ENCODE data around the gene SLC6A9.

Gene SLC6A9

GRCh38 chr1:44025816-44026215 lies 5.4 kb downstream of the SLC6A9 start:
- no peak for DNase-seq

DNA sequence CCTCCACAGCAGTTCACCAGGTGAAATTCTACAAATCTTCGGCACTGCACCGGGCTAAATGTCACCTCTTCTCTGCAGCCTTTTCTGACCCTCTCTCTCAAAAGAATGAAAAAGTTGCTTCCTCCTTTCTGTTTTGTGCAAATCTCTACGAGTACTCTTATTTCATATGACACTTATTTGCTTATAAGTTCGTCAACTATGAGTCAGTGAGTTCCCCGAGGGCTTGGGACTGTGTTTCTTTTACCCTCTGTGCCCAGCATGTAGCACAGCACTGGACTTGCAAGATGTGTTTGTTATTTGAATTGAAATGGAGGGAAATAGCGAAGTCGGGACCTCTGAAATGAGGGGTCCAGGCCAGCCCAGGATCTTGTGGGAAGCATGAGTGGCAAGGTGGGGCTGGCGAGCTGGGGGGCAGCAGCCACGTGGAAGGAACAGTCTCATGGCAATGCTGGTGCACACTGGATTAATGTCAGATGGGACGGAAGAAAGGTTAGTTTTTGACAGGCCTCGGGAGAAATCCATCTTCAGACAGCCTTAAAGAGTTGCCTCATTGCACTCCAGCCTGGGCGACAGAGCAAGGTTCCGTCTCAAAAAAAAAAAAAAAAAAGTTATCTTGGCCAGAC lies 6.2 kb downstream of the SLC6A9 start:
- DNase-seq = no peak

- DNase-seq = no peak
Measured at GRCh38 chr1:44024031-44024902, 7.0 kb downstream of the SLC6A9 start.

- DNase-seq = no peak
Measured at GRCh38 chr1:44021581-44022321, 9.5 kb downstream of the SLC6A9 start.

GRCh38 chr1:44021156-44021555 lies 10.1 kb downstream of the SLC6A9 start:
- DNase-seq = no peak

DNA sequence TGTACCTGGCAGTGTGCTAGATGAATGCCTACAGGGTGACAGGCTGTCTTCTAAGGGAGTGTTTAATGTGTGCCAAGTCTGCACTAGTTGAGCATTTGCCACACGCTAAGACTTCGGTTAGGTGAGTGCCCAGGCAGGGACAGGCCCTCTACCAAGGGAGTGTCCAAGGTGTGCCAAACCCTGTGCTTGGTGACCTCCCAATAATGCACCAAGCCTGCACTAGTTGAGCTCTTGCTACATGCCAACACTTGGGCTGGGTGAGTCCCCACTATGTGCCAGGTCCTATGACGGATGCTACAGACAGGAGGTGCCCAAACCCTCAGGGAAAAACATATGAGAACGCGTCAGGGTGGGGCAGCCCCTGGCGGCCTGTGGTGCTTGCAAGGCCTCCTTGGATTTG lies 10.8 kb downstream of the SLC6A9 start:
- DNase-seq = no peak

DNA sequence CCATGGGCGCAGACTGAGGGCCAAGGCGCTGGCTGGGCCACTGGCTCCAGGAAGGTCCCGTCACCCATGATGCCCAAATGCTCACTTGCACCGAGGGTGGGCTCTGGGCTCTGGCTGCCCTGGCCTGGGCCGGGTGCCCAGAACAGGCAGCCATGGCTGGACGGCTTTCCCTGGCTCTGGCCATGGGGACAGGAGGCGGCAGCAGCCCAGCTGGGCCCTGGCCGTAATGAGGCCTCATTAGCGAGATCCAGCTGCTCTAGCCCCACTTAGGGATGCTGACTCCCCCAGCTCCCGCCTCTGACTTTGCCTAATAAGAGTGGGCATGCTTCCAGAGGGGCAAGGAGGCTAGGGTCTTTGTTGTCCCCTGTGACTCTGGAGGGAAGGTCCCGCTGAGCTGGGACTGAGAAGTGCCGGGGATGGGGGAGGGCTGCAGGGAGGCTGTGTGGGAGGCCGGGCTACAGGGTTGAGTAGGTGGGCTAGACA lies 11.8 kb downstream of the SLC6A9 start:
- DNase-seq = peak; percentile 38

- no peak for DNase-seq
Measured at GRCh38 chr1:44016890-44017400, 14.3 kb downstream of the SLC6A9 start.

GRCh38 chr1:44016041-44016889 lies 15.0 kb downstream of the SLC6A9 start:
- DNase-seq = no peak

GRCh38 chr1:44015206-44015605 lies 16.1 kb downstream of the SLC6A9 start:
- no peak for DNase-seq

DNA sequence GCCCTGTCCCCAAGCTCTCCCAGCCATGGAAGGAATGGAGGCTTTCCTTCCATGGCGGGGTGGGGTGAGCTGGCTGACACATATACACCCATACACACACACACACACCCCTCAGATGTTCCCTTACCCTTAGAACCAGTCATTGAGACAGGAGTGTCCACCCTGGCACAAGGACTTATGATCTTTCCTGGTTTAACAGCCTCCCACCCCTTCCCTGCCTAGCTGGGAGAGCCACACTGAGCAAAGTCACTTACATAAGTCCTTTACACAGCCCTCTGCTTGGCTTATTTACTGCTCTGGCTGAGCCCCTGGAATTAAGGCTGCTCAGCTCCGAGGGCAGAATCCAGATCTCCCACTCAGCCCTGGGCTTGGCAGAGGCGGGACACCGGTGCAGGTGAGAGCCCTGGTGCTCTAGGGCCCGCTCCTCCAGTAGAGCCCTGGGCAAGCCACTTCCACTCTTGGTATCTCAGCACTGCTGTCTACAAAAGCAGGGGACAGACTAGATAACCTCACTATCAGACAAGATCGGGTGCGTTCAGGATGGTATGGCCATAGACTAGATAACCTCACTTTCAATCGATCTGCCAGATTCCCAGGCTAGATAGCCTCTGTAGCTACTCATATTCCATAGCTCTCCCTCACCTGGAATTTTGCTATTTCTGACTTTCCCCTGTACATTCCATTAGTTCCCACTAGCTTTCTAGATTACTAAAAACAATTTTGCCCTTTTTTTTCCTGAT lies 16.7 kb downstream of the SLC6A9 start:
- no peak for DNase-seq

GRCh38 chr1:44013949-44014348 lies 17.3 kb downstream of the SLC6A9 start:
- DNase-seq = no peak

- DNase-seq = no peak
Measured at GRCh38 chr1:44012941-44013609, 18.2 kb downstream of the SLC6A9 start.

GRCh38 chr1:44012404-44012803 lies 18.9 kb downstream of the SLC6A9 start:
- DNase-seq = no peak

DNA sequence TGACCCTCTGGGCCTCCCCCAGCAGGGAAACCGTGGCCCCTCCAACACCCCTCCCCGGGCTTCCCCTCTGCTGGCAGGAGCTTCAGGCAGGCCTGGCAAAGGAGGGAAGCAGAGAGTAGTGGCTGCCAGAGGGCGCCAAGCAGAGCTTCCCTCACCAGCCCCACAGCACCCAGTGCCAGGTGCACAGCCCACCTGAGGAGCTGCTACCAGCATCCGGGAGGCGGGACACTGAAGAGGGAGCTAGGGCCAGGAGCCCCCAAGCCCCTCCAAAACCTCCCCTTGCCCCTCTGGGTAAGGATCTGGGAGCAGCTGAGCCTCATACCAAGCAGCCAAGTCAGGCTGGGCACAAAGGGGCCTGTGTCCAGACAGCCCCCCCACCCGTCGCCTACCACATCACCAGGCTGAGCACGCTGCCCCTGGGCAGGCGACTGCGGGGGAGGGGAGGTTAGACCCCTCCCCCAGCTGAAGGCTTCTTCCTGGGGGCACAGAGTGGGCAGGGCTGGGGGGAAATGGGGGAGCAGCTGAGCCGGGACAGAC lies 20.3 kb downstream of the SLC6A9 start:
- DNase-seq = no peak

DNA sequence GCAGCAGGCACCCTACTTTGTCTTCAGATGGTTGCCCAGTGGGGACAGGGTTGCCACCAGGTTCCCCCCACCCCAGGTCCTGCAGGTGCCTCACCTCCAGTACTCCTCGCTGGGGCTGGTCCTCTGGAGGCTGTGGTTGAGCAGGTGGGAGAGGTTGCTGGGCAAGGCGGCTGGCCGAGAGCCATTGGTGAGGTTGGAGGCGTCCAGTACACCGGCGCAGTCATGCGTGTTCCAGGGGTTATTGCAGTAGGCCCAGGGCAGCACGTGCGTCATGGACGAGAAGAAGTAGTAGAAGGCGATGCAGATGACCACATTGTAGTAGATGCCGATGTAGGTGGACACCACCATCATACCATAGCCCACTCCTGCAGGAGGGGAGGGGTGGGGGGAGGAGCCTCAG lies 23.0 kb downstream of the SLC6A9 start:
- DNase-seq = no peak

- no peak for DNase-seq
Measured at GRCh38 chr1:44002606-44003157, 28.6 kb downstream of the SLC6A9 start.

- DNase-seq = no peak
Measured at GRCh38 chr1:44002165-44002564, 29.1 kb downstream of the SLC6A9 start.

- DNase-seq = no peak
Measured at GRCh38 chr1:44000122-44000665, 31.1 kb downstream of the SLC6A9 start.

- DNase-seq = no peak
Measured at GRCh38 chr1:43999455-43999854, 31.8 kb downstream of the SLC6A9 start.

Measured in NCI-H1092 treated with DMSO at 0.1 percent for 48 hours (cell line).